HUES48 (cell line): ENCODE measurements around the gene PIMREG.
A peak's percentile ranks its signal among the peaks of the same experiment; 100 is the strongest.

ENCODE experiments used
- H3K27ac ChIP-seq: one replicate; pipeline ENCODE4 v1.7.0; 2013; ENCODE audit warnings: low read depth, low read length, inconsistent platforms
- H3K27me3 ChIP-seq: 2 replicates; pipeline ENCODE4 v1.6.1; 2013; ENCODE audit warnings: mild to moderate bottlenecking, low read length; ENCODE audit not compliant: control insufficient read depth, insufficient read depth
- H3K36me3 ChIP-seq: 2 replicates; pipeline ENCODE4 v1.6.1; 2013; ENCODE audit warnings: low read length; ENCODE audit not compliant: control insufficient read depth, insufficient read depth
- H3K4me1 ChIP-seq: 2 replicates; pipeline ENCODE4 v1.6.1; 2013; ENCODE audit warnings: mild to moderate bottlenecking, low read length; ENCODE audit not compliant: control insufficient read depth, insufficient read depth
- H3K4me3 ChIP-seq: 2 replicates; pipeline ENCODE4 v1.5.1; 2013; ENCODE audit warnings: mild to moderate bottlenecking, low read depth, low read length
- H3K9ac ChIP-seq: 2 replicates; pipeline ENCODE4 v1.6.1; 2013; ENCODE audit warnings: mild to moderate bottlenecking, low read depth, low read length, moderate library complexity
- H3K9me3 ChIP-seq: 2 replicates; pipeline ENCODE4 v1.6.1; 2013; ENCODE audit warnings: low read length; ENCODE audit not compliant: control insufficient read depth, insufficient read depth

Gene PIMREG

GRCh38 chr17:6439951-6440350 lies 4.3 kb upstream of the PIMREG start:
- no peak overlapping the region for H3K9ac ChIP-seq

GRCh38 chr17:6442775-6443174 lies 1.5 kb upstream of the PIMREG start:
- Histone ChIP-seq H3K36me3 (peaks cover 26% of the 10 kb centered on the region), H3K27me3 (no peaks in the 10 kb centered on the region), H3K9me3 (no peaks in the 10 kb centered on the region), H3K4me3 (no peak overlapping the region), H3K4me1 (peaks cover 20% of the 10 kb centered on the region), H3K27ac (no peak overlapping the region), H3K9ac (no peak overlapping the region)

More at GRCh38 chr17:6439951-6440350, 4.3 kb upstream of the PIMREG start:
- Histone ChIP-seq H3K9me3 (no peaks in the 10 kb centered on the region), H3K27ac (peak overlapping the region; percentile 43), H3K4me1 (peaks cover 20% of the 10 kb centered on the region), H3K27me3 (no peaks in the 10 kb centered on the region), H3K36me3 (no peaks in the 10 kb centered on the region), H3K4me3 (no peak overlapping the region)

DNA sequence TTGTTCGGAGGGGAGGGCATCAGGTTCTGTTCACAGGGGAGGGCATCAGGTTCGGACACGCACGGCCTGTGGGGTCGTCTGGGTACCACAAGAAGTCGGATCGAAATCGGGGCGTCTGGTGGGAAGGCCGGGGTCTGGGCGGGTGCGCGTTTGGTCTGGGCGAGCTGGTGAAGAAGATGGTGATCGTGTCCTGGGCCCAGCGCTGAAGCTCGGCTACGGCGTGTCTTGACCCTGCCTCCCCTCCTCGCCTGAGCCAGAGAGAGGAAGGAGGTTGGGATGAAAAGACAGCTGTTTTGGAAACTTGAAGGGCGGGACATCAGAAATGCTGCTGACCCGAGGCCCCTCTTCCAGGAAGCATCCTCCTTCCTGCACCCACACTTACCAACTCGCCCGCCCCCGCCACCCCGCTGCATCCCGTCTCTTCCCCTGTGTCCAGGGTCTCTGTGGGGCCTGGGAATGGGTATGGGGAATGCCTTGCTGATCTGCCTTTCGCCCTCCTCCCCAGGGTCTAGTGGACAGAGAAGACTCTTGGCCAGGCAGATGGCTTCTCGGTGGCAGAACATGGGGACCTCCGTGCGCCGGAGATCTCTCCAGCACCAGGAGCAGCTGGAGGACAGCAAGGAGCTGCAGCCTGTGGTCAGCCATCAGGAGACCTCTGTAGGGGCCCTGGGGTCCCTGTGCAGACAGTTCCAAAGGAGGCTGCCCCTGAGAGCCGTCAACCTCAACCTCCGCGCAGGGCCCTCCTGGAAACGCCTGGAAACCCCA lies 498 bp downstream of the PIMREG start:
- H3K36me3 ChIP-seq, result peaks cover 43% of the 10 kb centered on the region
- peak overlapping the region; percentile 73 for H3K9ac ChIP-seq
- peaks cover 14% of the 10 kb centered on the region for H3K4me1 ChIP-seq
- H3K4me3 ChIP-seq, result peak overlapping the region; percentile 91
- no peaks in the 10 kb centered on the region for H3K9me3 ChIP-seq
- H3K27me3 ChIP-seq, result no peaks in the 10 kb centered on the region
- no peak overlapping the region for H3K27ac ChIP-seq

GRCh38 chr17:6446516-6447100 lies 2.4 kb downstream of the PIMREG start:
- Histone ChIP-seq H3K27me3 (no peaks in the 10 kb centered on the region), H3K9ac (no peak overlapping the region), H3K4me3 (no peak overlapping the region), H3K27ac (no peak overlapping the region), H3K36me3 (peaks cover 60% of the 10 kb centered on the region), H3K4me1 (peaks cover 15% of the 10 kb centered on the region), H3K9me3 (no peaks in the 10 kb centered on the region)

DNA sequence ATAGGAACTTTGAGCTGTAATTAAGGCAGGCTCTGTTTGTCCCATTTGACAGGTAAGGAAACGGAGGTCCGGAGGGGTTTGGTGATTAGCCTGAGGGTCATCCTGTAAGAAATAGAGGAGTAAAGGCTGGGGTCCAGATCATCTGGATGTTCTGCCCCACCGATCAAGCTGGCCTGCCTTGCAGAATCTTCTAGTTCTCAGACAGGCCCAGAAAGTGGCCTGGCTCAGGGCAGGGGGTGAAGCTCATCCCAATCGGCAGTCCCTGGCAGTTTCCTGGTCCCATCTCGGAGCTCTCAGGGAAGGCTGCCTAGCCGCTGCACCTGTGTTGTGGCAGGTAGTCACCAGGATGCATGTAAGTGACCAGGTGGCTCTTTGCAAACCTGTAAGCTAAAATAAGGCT lies 4.2 kb downstream of the PIMREG start:
- peaks cover 28% of the 10 kb centered on the region for H3K4me1 ChIP-seq
- no peak overlapping the region for H3K9ac ChIP-seq
- peaks cover 62% of the 10 kb centered on the region for H3K36me3 ChIP-seq
- H3K27me3 ChIP-seq, result no peaks in the 10 kb centered on the region
- no peak overlapping the region for H3K27ac ChIP-seq
- no peak overlapping the region for H3K4me3 ChIP-seq
- H3K9me3 ChIP-seq, result no peaks in the 10 kb centered on the region

DNA sequence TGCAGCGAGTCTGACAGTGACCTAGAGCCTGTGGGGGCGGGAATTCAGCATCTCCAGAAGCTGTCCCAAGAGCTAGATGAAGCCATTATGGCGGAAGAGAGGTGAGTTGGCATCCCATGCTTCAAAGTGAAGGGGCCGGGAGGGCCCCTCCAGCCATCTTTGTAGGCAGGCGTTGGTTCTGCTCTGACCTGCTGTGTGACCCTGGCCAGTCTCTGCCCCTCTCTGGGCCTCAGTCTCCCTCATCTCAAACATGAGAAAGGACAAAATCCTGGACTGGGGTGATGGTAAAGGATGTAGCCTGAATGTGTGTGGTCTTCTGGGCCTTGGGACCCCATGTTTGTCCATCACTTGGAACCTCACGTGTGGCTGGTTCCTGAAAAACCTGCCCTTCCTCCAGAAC lies 5.1 kb downstream of the PIMREG start:
- peaks cover 28% of the 10 kb centered on the region for H3K4me1 ChIP-seq
- no peak overlapping the region for H3K4me3 ChIP-seq
- H3K27me3 ChIP-seq, result no peaks in the 10 kb centered on the region
- no peak overlapping the region for H3K9ac ChIP-seq
- H3K9me3 ChIP-seq, result no peaks in the 10 kb centered on the region
- no peak overlapping the region for H3K27ac ChIP-seq
- peaks cover 62% of the 10 kb centered on the region for H3K36me3 ChIP-seq

- no peak overlapping the region for H3K27ac ChIP-seq
- no peaks in the 10 kb centered on the region for H3K9me3 ChIP-seq
- peaks cover 51% of the 10 kb centered on the region for H3K36me3 ChIP-seq
- peaks cover 28% of the 10 kb centered on the region for H3K4me1 ChIP-seq
- no peak overlapping the region for H3K9ac ChIP-seq
- H3K4me3 ChIP-seq, result no peak overlapping the region
- no peaks in the 10 kb centered on the region for H3K27me3 ChIP-seq
These were observed 6.9 kb downstream of the PIMREG start for GRCh38 chr17:6450926-6451832.

GRCh38 chr17:6452471-6453266 lies 8.4 kb downstream of the PIMREG start:
- H3K9me3 ChIP-seq, result no peaks in the 10 kb centered on the region
- peaks cover 28% of the 10 kb centered on the region for H3K4me1 ChIP-seq
- H3K9ac ChIP-seq, result no peak overlapping the region
- H3K36me3 ChIP-seq, result peaks cover 38% of the 10 kb centered on the region
- H3K27me3 ChIP-seq, result no peaks in the 10 kb centered on the region
- no peak overlapping the region for H3K4me3 ChIP-seq
- no peak overlapping the region for H3K27ac ChIP-seq

GRCh38 chr17:6453279-6454024 lies 9.2 kb downstream of the PIMREG start:
- no peak overlapping the region for H3K9ac ChIP-seq
- peaks cover 32% of the 10 kb centered on the region for H3K36me3 ChIP-seq
- H3K4me1 ChIP-seq, result peaks cover 28% of the 10 kb centered on the region
- no peak overlapping the region for H3K4me3 ChIP-seq
- no peaks in the 10 kb centered on the region for H3K27me3 ChIP-seq
- no peaks in the 10 kb centered on the region for H3K9me3 ChIP-seq
- H3K27ac ChIP-seq, result no peak overlapping the region
